CD14-positive monocyte (primary cell): ENCODE measurements around the gene CACNA1C. TPM values are rescaled to one million over a fixed set of nuclear protein-coding genes. Genes with fewer than 3 reads are reported as not detected.

ENCODE experiments used
- DNase-seq, 3 donors: peaks; one replicate each; pipeline ENCODE4 v3.0.0-alpha.2; 2011 to 2022
- H2AFZ ChIP-seq: 2 replicates; pipeline ENCODE4 v1.6.0; 2012; ENCODE audit warnings: mild to moderate bottlenecking, low read depth, low read length, inconsistent platforms; ENCODE audit not compliant: insufficient read depth, poor library complexity, severe bottlenecking
- H3K27ac ChIP-seq, 2 donors: 1 replicate in 1 of 2; 2 replicates in 1 of 2; pipeline ENCODE4 v1.5.1; 2012 to 2013; ENCODE audit warnings: low read length in 2 of 2, control low read depth in 1 of 2, inconsistent platforms in 1 of 2, low read depth in 1 of 2, mild to moderate bottlenecking in 1 of 2
- H3K27me3 ChIP-seq, 2 donors: one replicate each; pipeline versions ENCODE4 v1.6.0 to v1.6.1; 2011 to 2013; ENCODE audit warnings: low read length in 2 of 2; ENCODE audit not compliant: control insufficient read depth in 2 of 2, insufficient read depth in 2 of 2
- H3K36me3 ChIP-seq, 2 donors: replicated peaks in 1 of 2; 1 replicate in 1 of 2; 2 replicates in 1 of 2; pipeline versions ENCODE4 v1.5.1 to v1.6.1; 2012 to 2013; ENCODE audit warnings: low read length in 2 of 2, control low read depth in 1 of 2, inconsistent platforms in 1 of 2, mild to moderate bottlenecking in 1 of 2; ENCODE audit not compliant: insufficient read depth in 2 of 2, control insufficient read depth in 1 of 2
- H3K4me1 ChIP-seq, 2 donors: 1 replicate in 1 of 2; 2 replicates in 1 of 2; pipeline versions ENCODE4 v1.5.1 to v1.6.1; 2012 to 2013; ENCODE audit warnings: low read length in 2 of 2, control low read depth in 1 of 2, inconsistent platforms in 1 of 2, mild to moderate bottlenecking in 1 of 2, moderate library complexity in 1 of 2; ENCODE audit not compliant: insufficient read depth in 2 of 2, control insufficient read depth in 1 of 2
- H3K4me2 ChIP-seq: replicated peaks from 2 replicates; pipeline ENCODE3; 2012; ENCODE audit warnings: low read length, moderate library complexity, mild to moderate bottlenecking; ENCODE audit not compliant: poor library complexity, severe bottlenecking; ENCODE audit errors: extremely low read depth
- H3K4me3 ChIP-seq, 3 experiments: fragments of 200-600 bp in 1 of 3; sonication (generic) in 1 of 3; replicated peaks in 1 of 3; 1 replicate in 2 of 3; 2 replicates in 1 of 3; pipeline ENCODE4 v1.5.1; 2011 to 2013; ENCODE audit warnings: low read length in 3 of 3, mild to moderate bottlenecking in 3 of 3, control low read depth in 2 of 3, low read depth in 2 of 3, inconsistent platforms in 1 of 3, moderate library complexity in 1 of 3
- H3K79me2 ChIP-seq: 2 replicates; pipeline ENCODE4 v1.6.0; 2012; ENCODE audit warnings: mild to moderate bottlenecking, control low read depth, inconsistent platforms, low read length, moderate library complexity; ENCODE audit not compliant: insufficient read depth
- H3K9ac ChIP-seq: 2 replicates; pipeline ENCODE4 v1.6.0; 2017; ENCODE audit warnings: low read length, mild to moderate bottlenecking; ENCODE audit not compliant: insufficient read depth, poor library complexity, severe bottlenecking
- H3K9me3 ChIP-seq, 2 donors: replicated peaks in 1 of 2; 1 replicate in 1 of 2; 2 replicates in 1 of 2; pipeline versions ENCODE4 v1.5.1 to v1.6.1; 2012 to 2013; ENCODE audit warnings: low read length in 2 of 2, control low read depth in 1 of 2; ENCODE audit not compliant: control insufficient read depth in 1 of 2, insufficient read depth in 1 of 2
- H4K20me1 ChIP-seq: 2 replicates; pipeline ENCODE4 v1.6.0; 2012; ENCODE audit warnings: mild to moderate bottlenecking, low read length, control low read depth, moderate library complexity; ENCODE audit not compliant: insufficient read depth
- H3K27ac Mint-ChIP-seq, 7 donors: one replicate each; pipeline ENCODE4 v1.8.0; 2020; ENCODE audit warnings: mild to moderate bottlenecking in 7 of 7, mixed read lengths in 7 of 7, moderate library complexity in 6 of 7, inconsistent platforms in 2 of 7
- H3K27me3 Mint-ChIP-seq, 3 donors: one replicate each; pipeline ENCODE4 v1.8.0; 2021 to 2022; ENCODE audit warnings: low read depth in 3 of 3, mild to moderate bottlenecking in 3 of 3, mixed read lengths in 3 of 3, moderate library complexity in 3 of 3, inconsistent platforms in 1 of 3
- H3K36me3 Mint-ChIP-seq, 2 donors: one replicate each; pipeline ENCODE4 v1.8.0; 2020; ENCODE audit warnings: mixed read lengths in 2 of 2, inconsistent platforms in 1 of 2, mild to moderate bottlenecking in 1 of 2
- H3K4me1 Mint-ChIP-seq: one replicate; pipeline ENCODE4 v1.8.0; 2020; ENCODE audit warnings: mild to moderate bottlenecking, mixed read lengths
- H3K4me3 Mint-ChIP-seq, 2 donors: one replicate each; pipeline ENCODE4 v1.8.0; 2020; ENCODE audit warnings: mild to moderate bottlenecking in 2 of 2, mixed read lengths in 2 of 2, moderate library complexity in 1 of 2
- H3K9me3 Mint-ChIP-seq, 7 donors: one replicate each; pipeline ENCODE4 v1.8.0; 2020 to 2022; ENCODE audit warnings: mixed read lengths in 7 of 7, mild to moderate bottlenecking in 6 of 7, moderate library complexity in 6 of 7, inconsistent platforms in 2 of 7
- WGBS: methylation state at CpG from one replicate; pipeline ENCODE4 v1.1.5; 2013; ENCODE audit warnings: missing lambda C conversion rate; ENCODE audit not compliant: insufficient coverage; 5-methylcytosine and 5-hydroxymethylcytosine counted together
- intact Hi-C, 2 donors: fragments of 100-400 bp; cut with micrococcal nuclease; formaldehyde crosslinking; loops; one replicate each; pipeline versions ENCODE4 v1.15.0 to v1.15.1; 2023
- polyA plus RNA-seq, 3 donors: library from polyadenylated mRNA; depleted of rRNA in 1 of 3; unstranded in 2 of 3; stranded (reverse) in 1 of 3; fragments of 300-500 nt in 2 of 3; fragments of >200 nt in 1 of 3; fragmentation: Illumina TruSeq in 2 of 3; gene quantifications; 1 replicate in 2 of 3; 2 replicates in 1 of 3; pipeline ENCODE4 v1.2.3, GENCODE V29; 2012 to 2021
- TF ChIP-seq, protein P1 (sequence below): fragments of 200-600 bp; IDR thresholded peaks from one replicate; pipeline ENCODE4 v1.8.0; 2022; ENCODE audit warnings: antibody characterized with exemption, mild to moderate bottlenecking

CACNA1C gene
- polyA plus RNA-seq, 3 donors, result not detected

- no peak overlapping the region for H3K27ac Mint-ChIP-seq
- WGBS, result 96% methylated on average over 3 of the region's 11 CpGs
- no peak overlapping the region for H2AFZ ChIP-seq
Observed at GRCh38 chr12:2492236-2492635, 439.4 kb downstream of the CACNA1C start.

DNA sequence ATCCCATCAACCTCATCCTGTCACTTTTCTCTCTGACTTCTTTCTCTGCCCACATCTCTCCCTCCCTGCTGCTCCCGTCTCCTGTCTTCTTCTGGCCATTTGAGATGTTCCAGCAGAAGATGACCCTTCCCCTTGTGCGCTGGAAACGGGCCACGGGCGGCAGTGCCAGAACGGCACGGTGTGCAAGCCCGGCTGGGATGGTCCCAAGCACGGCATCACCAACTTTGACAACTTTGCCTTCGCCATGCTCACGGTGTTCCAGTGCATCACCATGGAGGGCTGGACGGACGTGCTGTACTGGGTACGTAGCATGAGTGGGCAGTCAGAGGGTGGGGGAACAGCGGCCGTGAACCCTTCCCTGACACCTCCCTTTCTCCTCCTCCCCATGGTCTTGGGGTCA, 440.3 kb downstream of the CACNA1C start:
- no peak overlapping the region for H3K4me3 Mint-ChIP-seq
- H3K9ac ChIP-seq, result no peak overlapping the region
- H4K20me1 ChIP-seq, result no peaks in the 10 kb centered on the region
- H3K27me3 Mint-ChIP-seq, result peaks cover 0 to 7% (median 0%) of the 10 kb centered on the region in 3 donors
- 92% methylated on average over 9 of the region's 16 CpGs for whole genome bisulfite sequencing
- TF ChIP-seq, protein P1, sequence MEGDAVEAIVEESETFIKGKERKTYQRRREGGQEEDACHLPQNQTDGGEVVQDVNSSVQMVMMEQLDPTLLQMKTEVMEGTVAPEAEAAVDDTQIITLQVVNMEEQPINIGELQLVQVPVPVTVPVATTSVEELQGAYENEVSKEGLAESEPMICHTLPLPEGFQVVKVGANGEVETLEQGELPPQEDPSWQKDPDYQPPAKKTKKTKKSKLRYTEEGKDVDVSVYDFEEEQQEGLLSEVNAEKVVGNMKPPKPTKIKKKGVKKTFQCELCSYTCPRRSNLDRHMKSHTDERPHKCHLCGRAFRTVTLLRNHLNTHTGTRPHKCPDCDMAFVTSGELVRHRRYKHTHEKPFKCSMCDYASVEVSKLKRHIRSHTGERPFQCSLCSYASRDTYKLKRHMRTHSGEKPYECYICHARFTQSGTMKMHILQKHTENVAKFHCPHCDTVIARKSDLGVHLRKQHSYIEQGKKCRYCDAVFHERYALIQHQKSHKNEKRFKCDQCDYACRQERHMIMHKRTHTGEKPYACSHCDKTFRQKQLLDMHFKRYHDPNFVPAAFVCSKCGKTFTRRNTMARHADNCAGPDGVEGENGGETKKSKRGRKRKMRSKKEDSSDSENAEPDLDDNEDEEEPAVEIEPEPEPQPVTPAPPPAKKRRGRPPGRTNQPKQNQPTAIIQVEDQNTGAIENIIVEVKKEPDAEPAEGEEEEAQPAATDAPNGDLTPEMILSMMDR, result no peak
- H3K36me3 Mint-ChIP-seq, result no peaks in the 10 kb centered on the region
- H3K9me3 ChIP-seq, result no peaks in the 10 kb centered on the region
- no peak overlapping the region for H3K4me2 ChIP-seq
- no peak overlapping the region for H3K4me3 ChIP-seq
- DNase-seq, result no peak
- intact Hi-C loops, result no loop called here
- H3K27ac ChIP-seq, result no peak overlapping the region
- H3K4me1 ChIP-seq, result peaks cover 19 to 20% of the 10 kb centered on the region in 2 donors
- H3K79me2 ChIP-seq, result no peaks in the 10 kb centered on the region
- H3K9me3 Mint-ChIP-seq, result peaks cover 0 to 2% (median 0%) of the 10 kb centered on the region in 7 donors
- H3K27me3 ChIP-seq, result no peaks in the 10 kb centered on the region
- peaks cover 25% of the 10 kb centered on the region for H3K4me1 Mint-ChIP-seq
- H2AFZ ChIP-seq, result no peak overlapping the region
- peak overlapping the region in 1 of 7 donors; percentile 75 for H3K27ac Mint-ChIP-seq
- H3K36me3 ChIP-seq, result no peaks in the 10 kb centered on the region

More at GRCh38 chr12:2492236-2492635, 439.4 kb downstream of the CACNA1C start:
- Histone ChIP-seq H3K9me3 (no peaks in the 10 kb centered on the region), H3K9ac (no peak overlapping the region), H3K27me3 (no peaks in the 10 kb centered on the region), H3K4me3 (no peak overlapping the region), H3K4me2 (no peak overlapping the region), H3K27ac (no peak overlapping the region), H3K79me2 (no peaks in the 10 kb centered on the region), H3K4me1 (peaks cover 19 to 20% of the 10 kb centered on the region in 2 donors), H3K36me3 (no peaks in the 10 kb centered on the region), H4K20me1 (no peaks in the 10 kb centered on the region)
- intact Hi-C loops, result no loop called here
- no peak for DNase-seq
- TF ChIP-seq, protein P1, result no peak
- H3K27me3 Mint-ChIP-seq, result peaks cover 0 to 7% (median 0%) of the 10 kb centered on the region in 3 donors
- H3K4me1 Mint-ChIP-seq, result peaks cover 25% of the 10 kb centered on the region
- no peaks in the 10 kb centered on the region for H3K36me3 Mint-ChIP-seq
- peaks cover 0 to 2% (median 0%) of the 10 kb centered on the region in 7 donors for H3K9me3 Mint-ChIP-seq
- no peak overlapping the region for H3K4me3 Mint-ChIP-seq
